Chondrocyte (in vitro differentiated cells): Measurements from ENCODE around the gene ITPR2. TPM values are rescaled to one million over a fixed set of nuclear protein-coding genes. Genes with fewer than 3 reads are reported as not detected.
"Not testable (repeated sequence)": the region's sequence is repeated elsewhere in the genome, so short reads cannot be mapped to it uniquely, and the experiment has no call there.

Source experiments
- DNase-seq: peaks from one replicate; pipeline ENCODE4 v3.0.0; 2021; ENCODE audit warnings: mixed read lengths, low spot score
- H3K27ac Mint-ChIP-seq: one replicate; pipeline ENCODE4 v1.8.0; 2021; ENCODE audit warnings: mild to moderate bottlenecking, moderate library complexity, mixed read lengths; ENCODE audit not compliant: unreplicated experiment
- H3K27me3 Mint-ChIP-seq: 2 replicates; pipeline ENCODE4 v1.8.0; 2021; ENCODE audit warnings: low read depth, mixed read lengths
- H3K36me3 Mint-ChIP-seq: 2 replicates; pipeline ENCODE4 v1.8.0; 2021; ENCODE audit warnings: low read depth, mixed read lengths
- H3K4me1 Mint-ChIP-seq: 2 replicates; pipeline ENCODE4 v1.8.0; 2021; ENCODE audit warnings: low read depth, mild to moderate bottlenecking, mixed read lengths
- H3K4me3 Mint-ChIP-seq: one replicate; pipeline ENCODE4 v1.8.0; 2021; ENCODE audit warnings: mild to moderate bottlenecking, moderate library complexity, mixed read lengths; ENCODE audit not compliant: unreplicated experiment
- H3K9me3 Mint-ChIP-seq: 2 replicates; pipeline ENCODE4 v1.8.0; 2021; ENCODE audit warnings: low read depth, mixed read lengths
- total RNA-seq: library from RNA; stranded (reverse); gene quantifications from 3 replicates; pipeline ENCODE4 v1.2.1, GENCODE V29; 2021
- TF ChIP-seq, protein P1 (sequence below): fragments of 200-600 bp; sonication (generic); IDR thresholded peaks from 2 replicates; pipeline ENCODE4 v1.5.0; 2021; ENCODE audit warnings: antibody characterized with exemption, mild to moderate bottlenecking, moderate library complexity

Gene ITPR2
- total RNA-seq, 1 donor from 2014 or later: 18.7 TPM

- TF ChIP-seq, protein P1, sequence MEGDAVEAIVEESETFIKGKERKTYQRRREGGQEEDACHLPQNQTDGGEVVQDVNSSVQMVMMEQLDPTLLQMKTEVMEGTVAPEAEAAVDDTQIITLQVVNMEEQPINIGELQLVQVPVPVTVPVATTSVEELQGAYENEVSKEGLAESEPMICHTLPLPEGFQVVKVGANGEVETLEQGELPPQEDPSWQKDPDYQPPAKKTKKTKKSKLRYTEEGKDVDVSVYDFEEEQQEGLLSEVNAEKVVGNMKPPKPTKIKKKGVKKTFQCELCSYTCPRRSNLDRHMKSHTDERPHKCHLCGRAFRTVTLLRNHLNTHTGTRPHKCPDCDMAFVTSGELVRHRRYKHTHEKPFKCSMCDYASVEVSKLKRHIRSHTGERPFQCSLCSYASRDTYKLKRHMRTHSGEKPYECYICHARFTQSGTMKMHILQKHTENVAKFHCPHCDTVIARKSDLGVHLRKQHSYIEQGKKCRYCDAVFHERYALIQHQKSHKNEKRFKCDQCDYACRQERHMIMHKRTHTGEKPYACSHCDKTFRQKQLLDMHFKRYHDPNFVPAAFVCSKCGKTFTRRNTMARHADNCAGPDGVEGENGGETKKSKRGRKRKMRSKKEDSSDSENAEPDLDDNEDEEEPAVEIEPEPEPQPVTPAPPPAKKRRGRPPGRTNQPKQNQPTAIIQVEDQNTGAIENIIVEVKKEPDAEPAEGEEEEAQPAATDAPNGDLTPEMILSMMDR: no peak
- Mint-ChIP-seq H3K4me3 (no peak overlapping the region), H3K4me1 (peaks cover 10% of the 10 kb centered on the region), H3K36me3 (peaks cover 2% of the 10 kb centered on the region), H3K27me3 (no peaks in the 10 kb centered on the region), H3K27ac (no peak overlapping the region), H3K9me3 (peaks cover 7% of the 10 kb centered on the region)
- no peak for DNase-seq
Measured at GRCh38 chr12:26735249-26735639, 97.8 kb downstream of the ITPR2 start.

DNA sequence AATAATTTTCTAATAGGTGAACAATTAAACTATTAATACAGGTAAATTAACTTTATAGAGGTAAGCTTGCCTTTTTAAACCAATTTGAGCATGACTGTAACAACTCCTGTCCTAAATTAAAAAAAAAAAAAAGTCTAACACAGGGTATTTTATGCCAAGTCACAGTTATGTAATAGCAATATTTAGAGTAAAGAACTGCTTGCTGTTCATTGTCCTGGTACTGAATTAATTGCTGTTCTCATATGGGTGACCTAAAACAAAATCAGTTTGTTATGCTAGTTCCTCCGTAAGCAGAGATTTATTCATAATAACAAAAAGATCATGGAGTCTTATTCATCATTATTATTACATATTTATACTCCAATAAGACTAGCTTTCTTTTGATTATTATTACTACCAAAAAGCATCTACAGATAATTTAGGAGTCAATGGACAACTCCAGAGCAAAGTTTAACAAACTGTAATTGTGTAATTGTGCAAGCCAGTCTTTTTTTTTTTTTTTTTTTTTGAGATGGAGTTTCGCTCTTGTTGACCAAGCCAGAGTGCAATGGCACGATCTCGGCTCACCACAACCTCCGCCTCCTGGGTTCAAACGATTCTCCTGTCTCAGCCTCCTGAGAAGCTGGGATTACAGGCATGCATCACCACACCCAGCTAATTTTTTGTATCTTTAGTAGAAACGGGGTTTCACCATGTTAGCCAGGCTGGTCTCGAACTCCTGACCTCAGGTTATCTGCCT lies 98.3 kb downstream of the ITPR2 start:
- TF ChIP-seq, protein P1: no peak
- peaks cover 8% of the 10 kb centered on the region for H3K4me1 Mint-ChIP-seq
- no peaks in the 10 kb centered on the region for H3K27me3 Mint-ChIP-seq
- peaks cover 2% of the 10 kb centered on the region for H3K36me3 Mint-ChIP-seq
- DNase-seq: no peak
- peaks cover 7% of the 10 kb centered on the region for H3K9me3 Mint-ChIP-seq
- H3K27ac Mint-ChIP-seq: no peak overlapping the region
- no peak overlapping the region for H3K4me3 Mint-ChIP-seq

DNA sequence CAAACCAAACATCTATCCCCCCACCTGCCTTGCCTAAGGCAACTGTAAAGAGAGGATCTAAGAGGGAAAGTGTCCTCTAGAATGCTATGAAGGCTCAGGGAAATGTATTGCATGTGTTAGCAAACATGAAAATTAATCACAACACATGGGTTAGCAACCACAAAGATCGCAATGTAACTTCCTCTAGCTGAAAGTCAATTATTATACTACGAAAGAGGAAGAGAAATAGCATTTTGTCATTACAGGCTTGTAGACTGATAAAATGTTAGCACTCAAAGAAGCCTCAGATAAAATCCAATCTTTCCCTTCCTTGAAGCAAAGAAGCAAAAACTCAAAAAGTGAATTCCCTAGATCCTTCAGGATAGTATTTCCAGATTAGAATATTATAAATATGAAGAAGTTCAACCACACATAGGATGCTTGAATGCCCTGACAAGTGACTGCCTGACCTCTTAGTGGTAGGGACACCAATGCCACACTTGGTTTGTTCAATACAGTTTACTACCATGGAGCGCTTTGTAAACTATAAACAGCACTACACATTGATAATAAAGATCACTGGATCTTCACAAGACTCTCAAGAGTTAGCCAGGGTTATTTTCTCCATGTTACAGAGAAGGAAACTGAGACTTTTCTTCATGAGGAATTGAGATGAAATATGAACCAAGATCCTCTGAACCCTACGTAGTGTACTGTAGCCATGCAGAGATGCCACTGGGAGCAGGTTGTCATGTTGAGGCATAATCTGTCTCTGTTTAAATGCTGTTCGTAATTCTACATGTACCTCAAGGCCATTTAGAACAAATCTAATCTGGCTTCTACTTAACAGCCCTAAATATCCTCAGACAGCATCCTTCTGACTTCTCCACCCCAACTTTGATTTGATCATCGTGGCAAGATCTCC lies 100.7 kb downstream of the ITPR2 start:
- H3K27me3 Mint-ChIP-seq: no peaks in the 10 kb centered on the region
- H3K36me3 Mint-ChIP-seq: no peaks in the 10 kb centered on the region
- DNase-seq: no peak
- H3K27ac Mint-ChIP-seq: no peak overlapping the region
- H3K4me1 Mint-ChIP-seq: peaks cover 12% of the 10 kb centered on the region
- H3K9me3 Mint-ChIP-seq: no peaks in the 10 kb centered on the region
- TF ChIP-seq, protein P1: no peak
- no peak overlapping the region for H3K4me3 Mint-ChIP-seq

- Mint-ChIP-seq H3K4me1 (peaks cover 4% of the 10 kb centered on the region), H3K4me3 (no peak overlapping the region), H3K9me3 (no peaks in the 10 kb centered on the region), H3K27me3 (no peaks in the 10 kb centered on the region), H3K27ac (no peak overlapping the region), H3K36me3 (no peaks in the 10 kb centered on the region)
- TF ChIP-seq, protein P1: no peak
- no peak for DNase-seq
Measured at GRCh38 chr12:26730481-26731350, 102.3 kb downstream of the ITPR2 start.

GRCh38 chr12:26729137-26729671 lies 103.8 kb downstream of the ITPR2 start:
- not testable (repeated sequence) for H3K27ac Mint-ChIP-seq, DNase-seq, H3K9me3 Mint-ChIP-seq, H3K4me3 Mint-ChIP-seq, H3K36me3 Mint-ChIP-seq, H3K27me3 Mint-ChIP-seq, H3K4me1 Mint-ChIP-seq
